Measurements from ENCODE around the gene CLP1.
A peak's percentile ranks its signal among the peaks of the same experiment; 100 is the strongest.

CLP1 gene

GRCh38 chr11:57657194-57658022 is at the start of gene CLP1:
Gene CLP1, plus strand, starts transcription at chr11:57657762. Its CDS starts 1,715 bp downstream, at chr11:57659477.
- DNase-seq (ENCODE audit: low read depth) = peak; percentile 98

GRCh38 chr11:57610170-57610569 is 47.4 kb upstream of the CLP1 start:
- no peak for DNase-seq (ENCODE audit: low read depth)

GRCh38 chr11:57614234-57614772 is 43.3 kb upstream of the CLP1 start:
- DNase-seq (ENCODE audit: low read depth) = no peak

GRCh38 chr11:57615308-57615707 is 42.3 kb upstream of the CLP1 start:
- no peak for DNase-seq (ENCODE audit: low read depth)

- no peak for DNase-seq (ENCODE audit: low read depth)
Observed at GRCh38 chr11:57616595-57616994, 41.0 kb upstream of the CLP1 start.

GRCh38 chr11:57618438-57618837 is 39.1 kb upstream of the CLP1 start:
- no peak for DNase-seq (ENCODE audit: low read depth)

GRCh38 chr11:57619331-57619730 is 38.2 kb upstream of the CLP1 start:
- no peak for DNase-seq (ENCODE audit: low read depth)

GRCh38 chr11:57620467-57620866 is 37.1 kb upstream of the CLP1 start:
- DNase-seq (ENCODE audit: low read depth) = no peak

GRCh38 chr11:57622263-57622662 is 35.3 kb upstream of the CLP1 start:
- no peak for DNase-seq (ENCODE audit: low read depth)

- no peak for DNase-seq (ENCODE audit: low read depth)
Observed at GRCh38 chr11:57624864-57625263, 32.7 kb upstream of the CLP1 start.

GRCh38 chr11:57626895-57627294 is 30.7 kb upstream of the CLP1 start:
- DNase-seq (ENCODE audit: low read depth) = peak; percentile 93

- no peak for DNase-seq (ENCODE audit: low read depth)
Observed at GRCh38 chr11:57630171-57630570, 27.4 kb upstream of the CLP1 start.

GRCh38 chr11:57632116-57632515 is 25.4 kb upstream of the CLP1 start:
- DNase-seq (ENCODE audit: low read depth) = no peak

GRCh38 chr11:57633394-57634070 is 24.0 kb upstream of the CLP1 start:
- DNase-seq (ENCODE audit: low read depth) = no peak

GRCh38 chr11:57634311-57634710 is 23.3 kb upstream of the CLP1 start:
- DNase-seq (ENCODE audit: low read depth) = no peak

- no peak for DNase-seq (ENCODE audit: low read depth)
Observed at GRCh38 chr11:57635246-57635645, 22.3 kb upstream of the CLP1 start.

- no peak for DNase-seq (ENCODE audit: low read depth)
Observed at GRCh38 chr11:57637626-57638004, 19.9 kb upstream of the CLP1 start.

- DNase-seq (ENCODE audit: low read depth) = peak; percentile 84
Observed at GRCh38 chr11:57638005-57638781, 19.4 kb upstream of the CLP1 start.

- DNase-seq (ENCODE audit: low read depth) = no peak
Observed at GRCh38 chr11:57638811-57639320, 18.7 kb upstream of the CLP1 start.

GRCh38 chr11:57639321-57640067 is 18.1 kb upstream of the CLP1 start:
- DNase-seq (ENCODE audit: low read depth) = peak; percentile 67

- DNase-seq (ENCODE audit: low read depth) = no peak
Observed at GRCh38 chr11:57640068-57640800, 17.3 kb upstream of the CLP1 start.

Data from amniotic epithelial cell (primary cell).